Right cardiac atrium (tissue), 5 donors: ENCODE data around the gene FOS. TPM values are rescaled to one million over a fixed set of nuclear protein-coding genes. Genes with fewer than 3 reads are reported as not detected.

Source experiments
- ATAC-seq, 2 donors: fragments of 200-7000 bp; cut with Tn5 transposase; one replicate each; pipeline versions ENCODE4 v1.8.0 to v1.9.1; 2020; ENCODE audit warnings: moderate library complexity in 2 of 2, mild to moderate bottlenecking in 1 of 2
- DNase-seq, 3 donors: peaks; one replicate each; pipeline ENCODE4 v3.0.0-alpha.2; 2020
- H3K27ac ChIP-seq: one replicate; pipeline ENCODE4 v1.5.1; 2013; ENCODE audit warnings: mild to moderate bottlenecking, low read length, control low read depth, moderate library complexity
- H3K27me3 ChIP-seq: one replicate; pipeline ENCODE4 v1.6.1; 2013; ENCODE audit not compliant: control insufficient read depth, insufficient read depth
- H3K4me1 ChIP-seq: one replicate; pipeline ENCODE4 v1.6.1; 2013; ENCODE audit warnings: low read length; ENCODE audit not compliant: control insufficient read depth, insufficient read depth
- H3K4me3 ChIP-seq: one replicate; pipeline ENCODE4 v1.5.1; 2013; ENCODE audit warnings: low read length, control low read depth
- H3K9me3 ChIP-seq: one replicate; pipeline ENCODE4 v1.6.1; 2013; ENCODE audit warnings: low read length; ENCODE audit not compliant: control insufficient read depth
- WGBS: extraction: QIAGEN DNeasy Blood & Tissue Kit; methylation state at CpG from one replicate; pipeline ENCODE4 v1.1.7; 2013; 5-methylcytosine and 5-hydroxymethylcytosine counted together
- intact Hi-C, 4 donors: fragments of 100-400 bp; cut with DNase I; formaldehyde crosslinking; loops; one replicate each; pipeline versions ENCODE4 v1.11.0 to v1.14.0; 2022 to 2023
- polyA plus RNA-seq: library from polyadenylated mRNA; stranded (reverse); fragments of 200-250 nt; gene quantifications from one replicate; pipeline ENCODE4 v1.2.3, GENCODE V29; 2013
- total RNA-seq, 4 donors: library from RNA; stranded (reverse); fragmentation: NEBNext Ultra II Directional; extraction: Animal tissue kit (Norgen Biotek cat#: 25700); gene quantifications; one replicate each; pipeline ENCODE4 v1.2.1, GENCODE V29; 2021
- donor health status: healthy with polysubstance abuse.
- donor health status: DM: no; HTN: yes; CAD: no.
- donor health status: DM: no; HTN: no; CAD: no.
- donor health status: DM: no; HTN: yes; CAD: no; lungs with severe emphysema.
- donor health status: DM: yes; HTN: yes; CAD: no.

FOS gene
- total and polyA plus RNA-seq, 5 donors, result 15.7 to 244 (median 50.3) TPM

DNA sequence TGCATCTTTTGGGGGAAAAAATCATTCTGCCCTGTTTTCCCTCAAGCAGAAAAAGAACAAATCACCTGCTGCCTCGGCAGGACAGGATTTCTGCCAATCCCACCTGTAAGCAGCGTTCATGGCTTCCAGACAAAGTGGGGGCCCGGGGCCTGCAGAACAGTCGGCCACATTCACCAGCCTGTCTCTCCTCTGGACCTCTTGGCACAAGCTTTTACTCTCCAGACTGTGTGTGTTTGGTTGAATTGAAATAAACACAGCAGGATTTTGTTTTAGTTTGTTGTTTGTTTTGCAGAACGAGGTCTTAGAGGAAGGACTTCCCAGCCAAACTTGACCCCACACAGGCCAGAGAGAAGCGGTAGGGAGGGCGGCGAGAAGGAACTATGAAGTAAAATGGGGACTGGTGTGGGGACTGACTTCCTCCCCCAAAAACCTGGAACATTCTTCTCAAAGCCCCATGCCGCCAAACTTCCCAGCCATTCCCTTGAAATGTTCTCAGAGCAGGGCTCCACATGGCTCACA, 41.7 kb upstream of the FOS start:
- Histone ChIP-seq H3K27ac (peak overlapping the region; percentile 88), H3K4me1 (peaks cover 6% of the 10 kb centered on the region), H3K4me3 (no peak overlapping the region), H3K9me3 (no peaks in the 10 kb centered on the region), H3K27me3 (no peaks in the 10 kb centered on the region)
- ATAC-seq, result peak in 1 of 2 donors; percentile 2
- DNase-seq, result no peak
- 44% methylated on average over 9 of the region's 9 CpGs for WGBS
- intact Hi-C loops, result loop anchor here in 2 of 4 donors (10.0 kb wide), 2 partner anchors 52 to 58 kb away; no protein-coding TSS in a partner anchor

DNA sequence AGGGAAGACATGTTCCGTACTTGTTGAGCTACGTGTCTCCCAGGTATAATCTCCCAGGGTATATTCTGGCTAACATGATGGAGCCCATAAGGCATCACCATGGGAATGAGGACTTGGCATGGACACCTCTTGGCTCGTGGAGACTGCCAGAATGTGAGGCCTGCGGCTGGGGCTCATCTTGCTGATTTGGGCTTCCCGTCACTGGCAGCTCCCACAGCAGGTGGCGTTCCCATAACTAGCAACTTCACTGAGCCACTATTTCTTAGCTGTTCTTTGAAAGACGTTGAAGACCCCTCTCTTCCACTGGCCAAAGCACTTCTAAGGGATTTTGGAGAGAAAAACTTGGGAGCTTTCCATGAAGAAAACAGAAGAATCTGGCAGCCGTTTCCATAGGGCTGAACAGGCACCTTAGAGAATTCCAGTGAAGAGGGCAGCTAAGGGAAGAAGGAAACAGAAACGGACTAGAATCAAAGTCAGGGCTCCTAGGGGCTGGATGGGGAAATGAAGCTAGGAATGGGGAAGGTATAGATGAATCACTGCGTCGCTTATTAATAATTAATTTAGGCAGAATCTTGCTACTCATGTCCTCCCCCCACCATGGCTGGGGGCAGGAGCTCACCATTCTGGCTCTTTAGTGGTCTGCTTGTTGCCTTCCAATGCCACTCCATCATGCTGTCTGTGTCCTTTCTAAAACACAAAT, 39.7 kb upstream of the FOS start:
- WGBS, result 53% methylated on average over 11 of the region's 11 CpGs
- Histone ChIP-seq H3K4me1 (peaks cover 6% of the 10 kb centered on the region), H3K4me3 (no peak overlapping the region), H3K27me3 (no peaks in the 10 kb centered on the region), H3K9me3 (no peaks in the 10 kb centered on the region), H3K27ac (peak overlapping the region; percentile 94)
- ATAC-seq (peak in 1 of 2 donors; percentile 8), DNase-seq (peak in 1 of 3 donors; percentile 68)
- intact Hi-C loops, result loop anchor here in 2 of 4 donors (10.0 kb wide), 2 partner anchors 54 to 56 kb away; no protein-coding TSS in a partner anchor

DNA sequence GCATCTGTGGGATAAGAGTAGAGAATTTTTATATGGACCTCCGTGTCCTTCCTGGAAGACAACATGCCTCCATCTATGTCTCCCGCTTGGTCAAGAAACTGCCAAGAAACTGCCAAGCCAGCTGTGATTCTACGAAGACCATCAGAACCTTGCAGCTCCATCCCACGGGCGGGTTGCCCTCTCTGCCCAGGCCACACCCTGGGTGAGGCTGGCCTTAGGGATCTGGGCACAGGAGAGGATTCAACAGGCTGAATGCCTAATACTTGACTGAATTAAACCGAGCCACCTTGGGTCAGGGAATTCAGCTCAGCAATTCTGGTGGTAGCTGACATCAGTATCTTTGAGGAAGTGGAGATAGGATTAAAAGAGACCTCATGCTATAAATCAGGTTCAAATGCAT, 37.8 kb upstream of the FOS start:
- no peak for DNase-seq
- Histone ChIP-seq H3K4me1 (peaks cover 6% of the 10 kb centered on the region), H3K4me3 (no peak overlapping the region), H3K9me3 (no peaks in the 10 kb centered on the region), H3K27me3 (no peaks in the 10 kb centered on the region), H3K27ac (no peak overlapping the region)
- ATAC-seq, result no peak
- intact Hi-C loops, result no loop called here
- 96% methylated on average over 6 of the region's 6 CpGs for WGBS

DNA sequence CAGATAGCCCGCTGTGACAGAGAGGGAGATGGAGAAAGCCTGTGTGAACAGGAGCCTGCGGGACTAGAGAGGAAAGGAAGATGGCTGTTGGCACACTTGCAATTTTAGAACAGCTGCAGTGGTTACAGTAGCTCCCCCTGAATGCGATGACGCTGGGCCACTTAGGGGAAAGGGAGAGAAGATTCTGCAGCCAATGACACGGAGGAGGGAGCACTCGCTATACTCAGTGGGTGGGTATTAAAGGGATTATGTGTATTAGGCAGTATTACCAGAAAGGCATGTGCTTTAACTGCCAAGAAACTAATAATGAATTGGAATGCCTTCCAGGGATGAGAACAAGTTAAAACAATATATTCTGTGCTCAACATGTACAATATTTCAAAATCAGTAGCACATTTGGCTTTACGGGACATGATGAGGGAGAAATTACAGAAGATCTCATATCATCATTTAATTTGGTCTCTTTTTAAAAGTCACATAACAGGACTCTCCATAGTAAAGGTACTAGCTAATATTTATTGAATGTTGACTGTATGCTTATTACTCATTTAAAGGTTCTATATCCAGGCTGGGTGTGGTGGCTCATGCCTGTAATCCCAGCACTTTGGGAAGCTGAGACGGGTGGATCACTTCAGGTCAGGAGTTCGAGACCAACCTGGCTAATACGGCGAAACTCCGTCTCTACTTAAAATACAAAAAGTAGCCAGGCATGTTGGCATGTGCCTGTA, 35.9 kb upstream of the FOS start:
- H3K9me3 ChIP-seq, result no peaks in the 10 kb centered on the region
- H3K4me1 ChIP-seq, result peaks cover 2% of the 10 kb centered on the region
- ATAC-seq, result peak; percentile 27 to 55
- intact Hi-C loops, result no loop called here
- no peaks in the 10 kb centered on the region for H3K27me3 ChIP-seq
- no peak overlapping the region for H3K27ac ChIP-seq
- 55% methylated on average over 12 of the region's 12 CpGs for WGBS
- peak in 2 of 3 donors; percentile 63 to 66 for DNase-seq
- H3K4me3 ChIP-seq, result no peak overlapping the region

DNA sequence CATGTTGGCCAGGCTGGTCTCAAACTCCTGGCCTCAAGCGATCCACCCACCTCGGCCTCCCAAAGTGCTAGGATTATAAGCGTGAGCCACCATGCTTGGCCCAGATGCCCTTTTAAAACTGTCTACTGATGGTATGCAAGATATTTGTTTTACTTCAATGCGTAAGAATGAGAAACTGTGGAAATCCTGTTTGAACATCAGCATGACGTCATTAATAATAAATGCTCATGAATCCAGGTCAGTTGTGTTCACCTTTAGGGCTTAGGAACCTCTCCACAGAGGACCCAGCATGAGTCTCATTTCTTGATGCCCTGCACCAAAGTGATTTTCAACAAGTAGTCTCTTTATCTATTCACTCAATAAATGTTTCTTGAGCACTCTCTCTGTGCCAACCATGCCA, 34.5 kb upstream of the FOS start:
- Histone ChIP-seq H3K4me1 (no peaks in the 10 kb centered on the region), H3K27ac (no peak overlapping the region), H3K27me3 (no peaks in the 10 kb centered on the region), H3K4me3 (no peak overlapping the region), H3K9me3 (no peaks in the 10 kb centered on the region)
- ATAC-seq (no peak), DNase-seq (no peak)
- intact Hi-C loops, result no loop called here
- 93% methylated on average over 5 of the region's 5 CpGs for WGBS

DNA sequence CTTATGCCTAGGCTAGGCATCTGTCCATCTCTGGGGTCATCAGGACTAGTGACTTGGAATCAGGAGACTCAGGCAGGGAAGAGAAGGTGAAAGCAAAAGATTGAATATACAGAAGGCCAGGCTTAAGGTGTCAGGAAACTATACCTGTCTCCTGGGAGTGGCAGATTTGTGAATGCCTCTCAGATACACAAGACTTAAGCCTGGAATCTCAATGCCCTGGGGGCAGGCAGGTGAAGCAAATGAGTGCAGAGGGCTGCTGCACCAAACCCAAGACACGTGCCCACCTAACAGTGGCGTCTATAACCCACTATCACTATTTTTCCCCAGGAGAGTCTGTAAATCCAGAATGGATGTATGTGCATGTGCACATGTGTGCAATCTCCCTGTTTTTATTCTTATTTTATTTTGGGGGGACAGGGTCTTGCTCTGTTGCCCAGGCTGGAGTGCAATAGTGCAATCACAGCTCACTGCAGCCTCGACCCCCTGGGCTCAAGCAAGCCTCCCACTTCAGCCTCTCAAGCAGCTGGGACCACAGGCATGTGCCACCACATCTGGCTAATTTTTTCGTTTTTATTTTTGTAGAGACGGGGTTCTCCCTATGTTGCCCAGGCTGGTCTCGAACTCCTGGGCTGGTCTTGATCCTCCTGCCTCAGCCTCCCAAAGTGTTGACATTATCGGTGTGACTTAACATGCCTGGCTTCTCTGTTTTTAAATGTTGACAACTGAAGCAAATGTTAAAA, 31.9 kb upstream of the FOS start:
- intact Hi-C loops, result no loop called here
- Histone ChIP-seq H3K27ac (no peak overlapping the region), H3K4me3 (no peak overlapping the region), H3K4me1 (no peaks in the 10 kb centered on the region), H3K9me3 (no peaks in the 10 kb centered on the region), H3K27me3 (no peaks in the 10 kb centered on the region)
- 92% methylated on average over 7 of the region's 7 CpGs for WGBS
- DNase-seq, result no peak
- ATAC-seq, result no peak

DNA sequence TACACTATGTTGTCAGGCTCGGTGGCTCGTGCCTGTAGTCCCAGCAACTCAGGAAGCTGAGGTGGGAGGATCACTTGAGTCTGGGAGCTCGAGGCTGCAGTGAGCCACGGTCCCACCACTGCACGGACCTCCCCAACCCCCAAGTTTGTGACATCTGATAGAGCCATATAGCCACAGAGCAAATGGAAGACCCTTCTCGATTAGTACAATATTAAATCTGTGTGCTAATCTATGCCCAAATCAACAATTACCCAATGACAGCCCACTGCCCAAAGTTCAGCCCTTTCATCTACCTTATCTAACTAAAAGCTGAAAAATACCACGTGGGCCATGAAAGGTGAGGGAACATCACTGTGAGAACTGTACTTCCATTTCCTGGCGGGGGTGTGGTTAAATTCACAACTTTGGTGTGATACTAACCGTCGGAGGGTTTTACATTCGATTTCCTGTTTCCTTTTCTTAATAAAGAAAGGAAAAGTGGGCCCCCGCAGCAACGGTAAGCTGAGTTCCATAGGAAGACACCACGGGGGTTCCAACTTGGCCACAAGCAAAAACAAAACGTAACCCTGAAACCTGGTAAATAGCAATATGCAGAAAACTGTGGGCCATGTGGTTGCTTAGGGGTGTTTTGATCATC, 31.2 kb upstream of the FOS start:
- Histone ChIP-seq H3K4me1 (no peaks in the 10 kb centered on the region), H3K27ac (no peak overlapping the region), H3K27me3 (no peaks in the 10 kb centered on the region), H3K9me3 (no peaks in the 10 kb centered on the region), H3K4me3 (no peak overlapping the region)
- no peak for ATAC-seq
- intact Hi-C loops, result no loop called here
- 44% methylated on average over 15 of the region's 15 CpGs for WGBS
- DNase-seq, result no peak

DNA sequence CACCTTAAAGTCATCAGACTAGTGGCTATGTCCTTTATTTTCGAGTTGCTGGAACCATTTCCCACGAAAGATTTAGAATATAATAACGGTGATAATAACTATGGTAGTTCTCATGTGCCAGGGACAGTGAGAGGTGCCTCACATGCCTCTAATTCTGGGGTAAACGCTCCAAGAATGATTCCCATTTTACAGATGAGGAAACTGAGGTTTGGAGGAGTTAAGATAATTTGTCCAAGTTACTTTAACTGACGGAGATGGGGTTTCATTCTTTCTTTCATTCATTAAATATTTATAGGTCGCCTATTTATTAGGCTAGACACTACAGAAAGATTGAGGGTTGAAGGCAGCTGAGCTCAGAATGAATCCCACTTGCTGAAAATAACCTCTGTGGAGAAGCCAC, 30.7 kb upstream of the FOS start:
- Histone ChIP-seq H3K4me1 (no peaks in the 10 kb centered on the region), H3K9me3 (no peaks in the 10 kb centered on the region), H3K27me3 (no peaks in the 10 kb centered on the region), H3K4me3 (no peak overlapping the region), H3K27ac (no peak overlapping the region)
- DNase-seq, result no peak
- ATAC-seq, result no peak
- WGBS, result 86% methylated on average over 6 of the region's 6 CpGs
- intact Hi-C loops, result no loop called here

DNA sequence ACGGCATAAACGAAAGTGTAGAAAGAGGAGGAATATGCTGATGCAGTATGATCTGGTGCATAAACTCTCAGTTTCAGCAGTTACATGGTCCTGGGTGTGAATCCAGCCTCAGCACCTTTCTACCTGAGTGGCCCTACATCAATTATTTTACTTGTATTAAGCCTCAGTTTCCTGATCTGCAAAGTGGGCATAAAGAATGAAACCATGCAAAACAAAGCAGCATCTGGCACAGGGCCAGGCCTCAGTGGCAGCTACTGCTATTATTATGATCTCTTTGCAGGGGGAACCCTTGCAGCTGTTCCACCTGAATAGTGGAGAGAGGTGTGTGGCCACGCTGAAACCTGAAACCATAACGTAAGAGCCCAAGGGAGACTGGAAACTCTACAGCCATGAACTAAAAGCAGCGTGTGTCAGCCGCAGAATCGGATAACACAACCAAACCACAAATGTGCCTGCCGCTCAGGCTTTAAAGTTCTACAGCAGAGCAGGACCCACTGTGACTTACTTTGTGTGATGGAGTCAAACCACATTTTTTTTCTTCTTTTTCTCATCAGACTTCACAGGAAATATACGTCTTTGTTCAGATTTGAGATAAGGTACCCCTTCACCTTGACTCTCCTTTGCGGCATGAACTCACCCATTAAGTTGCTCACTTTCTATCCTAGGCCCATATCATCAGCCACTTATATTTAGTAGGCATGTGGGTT, 29.2 kb upstream of the FOS start:
- no peak for ATAC-seq
- peaks cover under 1% of the 10 kb centered on the region for H3K4me1 ChIP-seq

DNA sequence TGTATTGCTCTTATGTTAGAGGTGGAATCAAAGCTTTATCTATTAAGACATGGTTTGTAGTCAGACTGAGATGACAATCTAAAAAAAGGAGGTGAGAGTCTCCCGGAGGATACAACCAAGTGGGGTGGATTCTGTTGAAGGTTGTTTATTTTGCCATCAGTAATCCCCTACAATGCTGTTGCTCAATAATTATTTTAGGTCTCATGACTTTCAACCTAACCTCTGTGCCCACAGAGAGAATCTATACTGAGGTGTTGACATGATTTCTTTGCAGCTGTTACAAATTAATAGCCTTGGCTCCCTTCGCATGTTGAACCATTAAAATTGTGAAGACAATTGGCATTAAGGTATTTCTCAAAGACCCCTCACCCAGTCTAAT, 28.7 kb upstream of the FOS start:
- Histone ChIP-seq H3K9me3 (no peaks in the 10 kb centered on the region), H3K4me3 (no peak overlapping the region), H3K4me1 (peaks cover 5% of the 10 kb centered on the region), H3K27ac (no peak overlapping the region), H3K27me3 (no peaks in the 10 kb centered on the region)
- intact Hi-C loops, result no loop called here
- no peak for DNase-seq
- no peak for ATAC-seq
- WGBS, result 74% methylated on average over 2 of the region's 2 CpGs

More for the DNA sequence above, 29.2 kb upstream of the FOS start:
- Histone ChIP-seq H3K4me3 (no peak overlapping the region), H3K27ac (no peak overlapping the region), H3K27me3 (no peaks in the 10 kb centered on the region), H3K9me3 (no peaks in the 10 kb centered on the region)
- intact Hi-C loops, result no loop called here
- DNase-seq, result no peak
- WGBS, result 74% methylated on average over 10 of the region's 10 CpGs
